ENCODE data around the gene SPINK7.
"Not testable (repeated sequence)": the region's sequence is repeated elsewhere in the genome, so short reads cannot be mapped to it uniquely, and the experiment has no call there.

The SPINK7 gene

DNA sequence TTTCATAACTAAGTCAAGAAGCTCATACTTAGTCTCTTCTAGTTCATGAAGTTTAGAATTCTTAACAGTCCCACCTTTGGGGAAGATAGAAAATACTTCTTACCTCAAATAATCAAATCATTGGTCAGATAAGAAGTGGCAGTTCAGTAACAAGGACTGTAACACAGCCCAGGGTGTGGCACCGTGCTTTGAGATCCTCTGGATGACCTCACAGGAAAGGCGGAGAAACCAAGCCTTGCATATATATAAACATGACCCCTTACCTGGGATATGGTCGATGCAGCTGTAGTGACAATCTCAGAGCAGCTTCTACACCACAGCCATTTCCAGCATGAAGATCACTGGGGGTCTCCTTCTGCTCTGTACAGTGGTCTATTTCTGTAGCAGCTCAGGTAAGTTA is at the start of gene SPINK7:
Gene SPINK7, plus strand, starts transcription at position 271 of the 400 bp plus-strand sequence. Its CDS starts 61 bp downstream, at position 332.
- in situ Hi-C loops (cut with HindIII; ENCODE audit: low sequenced_read_pairs), result no loop called here

DNA sequence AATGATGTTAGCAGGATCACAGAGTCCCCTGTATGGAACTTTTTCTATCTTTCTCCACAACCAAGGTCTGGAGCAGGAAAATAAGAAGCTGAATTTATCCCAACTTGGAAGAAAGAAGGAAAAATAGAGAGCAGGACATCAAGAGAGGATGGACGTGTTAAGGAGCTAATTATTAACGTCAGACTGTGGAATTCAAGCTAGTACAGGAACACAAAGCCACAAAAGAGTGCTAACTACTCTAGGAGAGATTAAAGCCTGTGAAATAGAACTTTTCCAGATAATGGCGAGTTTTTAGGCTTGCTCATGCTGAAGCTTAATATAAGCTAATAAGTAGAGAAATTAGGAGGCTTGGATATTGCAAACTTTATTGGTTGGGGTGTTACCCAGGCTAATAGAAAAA is 44.3 kb upstream of the SPINK7 start:
- in situ Hi-C loops (cut with HindIII; ENCODE audit: low sequenced_read_pairs), result loop anchor here (5.0 kb wide), 1 partner anchor 74 kb away; no protein-coding TSS in a partner anchor

DNA sequence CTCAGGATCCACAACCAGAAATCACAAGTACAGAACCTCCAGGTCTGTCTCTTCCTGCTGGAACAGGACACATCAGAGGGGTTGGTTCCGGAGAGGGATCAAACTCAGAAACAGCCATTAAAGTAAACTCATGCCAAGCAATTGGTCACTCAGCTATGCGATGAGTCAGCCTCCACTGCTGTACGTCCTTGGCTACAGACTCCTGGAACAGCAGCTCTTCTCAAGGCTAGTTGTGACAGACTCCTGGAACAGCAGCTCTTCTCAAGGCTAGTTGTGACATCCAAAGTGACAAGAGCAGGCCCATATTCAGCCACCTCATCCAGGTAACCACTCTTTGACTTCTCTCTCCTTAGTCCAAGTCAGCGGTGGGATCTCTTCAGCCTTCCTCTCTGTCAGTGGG is 43.7 kb upstream of the SPINK7 start, which contains the start of gene SPINK13:
Gene SPINK13, plus strand, starts transcription at position 229 of the 400 bp plus-strand sequence. CDS start 1,279 bp downstream, outside the sequence.
- in situ Hi-C loops (cut with HindIII; ENCODE audit: low sequenced_read_pairs), result loop anchor here (5.0 kb wide), 1 partner anchor 74 kb away; no protein-coding TSS in a partner anchor

DNA sequence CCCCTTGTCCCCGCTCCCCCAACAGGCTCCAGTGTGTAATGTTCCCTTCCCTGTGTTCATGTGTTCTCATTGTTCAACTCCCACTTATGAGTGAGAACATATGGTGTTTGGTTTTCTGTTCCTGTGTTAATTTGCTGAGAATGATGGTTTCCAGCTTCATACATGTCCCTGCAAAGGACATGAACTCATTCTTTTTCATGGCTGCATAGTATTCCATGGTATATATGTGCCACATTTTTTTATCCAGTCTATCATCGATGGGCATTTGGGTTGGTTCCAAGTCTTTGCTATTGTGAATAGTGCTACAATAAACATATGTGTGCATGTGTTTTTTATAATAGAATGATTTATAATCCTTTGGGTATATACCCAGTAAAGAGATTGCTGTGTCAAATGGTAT is 37.1 kb upstream of the SPINK7 start:
- in situ Hi-C loops (cut with HindIII; ENCODE audit: low sequenced_read_pairs), result not testable (repeated sequence)

DNA sequence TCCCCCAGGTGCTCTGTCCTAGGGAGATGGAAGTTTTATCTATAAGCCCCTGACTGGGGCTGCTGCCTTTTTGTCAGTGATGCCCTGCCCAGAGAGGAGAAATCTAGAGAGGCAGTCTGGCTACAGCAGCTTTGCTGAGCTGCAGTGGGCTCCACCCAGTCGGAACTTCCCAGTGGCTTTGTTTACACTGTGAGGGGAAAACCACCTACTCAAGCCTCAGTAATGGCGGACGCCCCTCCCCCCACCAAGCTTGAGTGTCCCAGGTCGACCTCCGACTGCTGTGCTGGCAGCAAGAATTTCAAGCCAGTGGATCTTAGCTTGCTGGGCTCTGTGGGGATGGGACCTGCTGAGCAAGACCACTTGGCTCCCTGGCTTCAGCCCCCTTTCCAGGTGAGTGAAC is 31.3 kb upstream of the SPINK7 start:
- in situ Hi-C loops (cut with HindIII; ENCODE audit: low sequenced_read_pairs), result not testable (repeated sequence)

DNA sequence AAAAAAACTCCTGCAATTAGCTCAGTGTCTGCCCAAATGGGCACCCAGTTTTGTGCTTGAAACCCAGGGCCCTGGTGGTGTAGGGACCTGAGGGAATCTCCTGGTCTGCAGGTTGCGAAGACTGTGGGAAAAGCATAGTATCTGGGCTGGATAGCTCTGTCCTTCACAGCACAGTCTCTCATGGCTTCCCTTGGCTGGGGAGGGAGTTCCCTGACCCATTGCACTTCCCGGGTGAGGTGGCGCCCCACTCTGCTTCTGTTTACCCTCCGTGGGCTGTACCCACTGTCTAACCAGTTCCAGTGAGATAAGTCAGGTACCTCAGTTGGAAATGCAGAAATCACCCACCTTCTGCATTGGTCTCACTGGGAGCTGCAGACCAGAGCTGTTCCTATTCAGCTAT is 30.9 kb upstream of the SPINK7 start:
- in situ Hi-C loops (cut with HindIII; ENCODE audit: low sequenced_read_pairs), result not testable (repeated sequence)

DNA sequence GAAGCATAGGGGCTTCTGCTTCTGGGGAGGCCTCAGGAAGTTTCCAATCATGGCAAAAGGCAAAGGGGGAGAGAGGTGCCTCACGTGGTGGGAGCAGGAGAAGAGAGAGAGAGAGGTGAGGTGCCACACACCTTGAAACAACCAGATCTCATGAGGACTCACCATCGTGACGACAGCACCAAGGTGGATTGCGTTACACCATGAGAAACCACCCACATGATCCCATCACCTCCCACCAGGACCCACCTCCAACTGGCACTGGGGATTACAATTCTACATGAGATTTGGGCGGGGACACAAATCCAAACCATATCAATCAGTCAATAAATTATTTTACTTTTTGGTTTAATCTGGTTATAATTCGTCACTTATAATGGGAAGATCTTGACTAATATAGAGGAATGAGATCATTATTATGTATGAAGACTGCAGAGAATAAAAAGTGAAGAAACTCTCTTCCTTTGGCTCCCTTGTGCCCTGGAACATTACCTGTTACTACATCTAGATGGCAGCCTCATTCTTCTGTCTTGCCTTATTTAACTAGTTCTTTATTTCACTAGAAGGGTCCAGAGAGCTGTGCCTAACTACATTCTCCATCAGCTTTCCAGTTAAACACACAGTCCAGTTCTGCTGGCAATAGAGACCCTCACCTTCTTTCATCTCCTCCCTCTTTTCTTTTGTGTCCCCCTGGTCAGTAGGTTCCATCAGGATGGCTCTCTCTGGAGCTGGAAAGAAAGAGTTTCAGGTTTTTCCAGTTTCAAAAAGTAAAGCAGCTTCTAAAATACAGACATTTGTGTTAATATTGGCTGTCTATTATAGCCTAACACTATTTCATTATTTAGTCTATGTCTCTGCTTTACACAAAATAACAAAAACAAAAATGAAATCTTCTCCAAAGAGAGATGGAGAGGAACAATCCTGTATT is 21.7 kb upstream of the SPINK7 start:
- in situ Hi-C loops (cut with HindIII; ENCODE audit: low sequenced_read_pairs), result no loop called here

DNA sequence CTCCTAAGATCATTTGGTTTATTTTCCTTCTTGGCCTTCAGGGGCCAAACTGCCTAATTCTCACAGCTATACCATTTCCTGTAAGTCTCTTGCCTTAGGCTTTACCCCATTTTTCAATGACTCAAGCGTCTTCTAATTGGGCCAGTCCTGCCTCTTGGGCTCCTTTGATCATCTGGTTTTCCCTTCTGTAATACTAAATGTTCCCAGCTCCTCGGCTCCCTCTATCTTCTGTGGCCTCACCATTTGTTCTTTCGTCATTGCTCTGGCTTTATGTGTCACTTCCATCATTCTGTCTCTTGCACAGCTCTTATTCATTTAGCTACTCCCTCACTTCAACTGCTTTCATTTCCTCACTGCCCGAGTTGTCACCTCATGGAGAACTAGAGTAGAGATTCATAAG is 14.5 kb upstream of the SPINK7 start:
- in situ Hi-C loops (cut with HindIII; ENCODE audit: low sequenced_read_pairs), result no loop called here

DNA sequence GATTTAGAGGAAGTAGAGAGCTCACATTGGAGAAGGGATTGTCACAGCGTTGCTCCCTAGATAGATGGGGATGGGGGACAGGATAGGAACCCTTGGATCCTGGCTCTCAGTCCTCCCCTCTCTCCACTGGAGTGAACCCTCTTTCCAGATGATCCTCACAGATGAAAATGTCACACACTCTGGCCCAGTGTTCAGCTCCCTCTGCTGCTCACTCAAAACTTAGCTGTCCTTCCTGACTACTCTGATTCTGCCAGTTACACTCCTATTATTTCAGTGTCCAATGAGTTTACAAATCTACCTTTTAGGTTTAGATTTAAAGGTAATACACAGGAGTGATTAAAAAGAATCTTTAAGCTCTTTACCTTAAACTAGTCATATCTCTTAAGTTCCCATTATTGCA is 5.8 kb upstream of the SPINK7 start:
- in situ Hi-C loops (cut with HindIII; ENCODE audit: low sequenced_read_pairs), result no loop called here

DNA sequence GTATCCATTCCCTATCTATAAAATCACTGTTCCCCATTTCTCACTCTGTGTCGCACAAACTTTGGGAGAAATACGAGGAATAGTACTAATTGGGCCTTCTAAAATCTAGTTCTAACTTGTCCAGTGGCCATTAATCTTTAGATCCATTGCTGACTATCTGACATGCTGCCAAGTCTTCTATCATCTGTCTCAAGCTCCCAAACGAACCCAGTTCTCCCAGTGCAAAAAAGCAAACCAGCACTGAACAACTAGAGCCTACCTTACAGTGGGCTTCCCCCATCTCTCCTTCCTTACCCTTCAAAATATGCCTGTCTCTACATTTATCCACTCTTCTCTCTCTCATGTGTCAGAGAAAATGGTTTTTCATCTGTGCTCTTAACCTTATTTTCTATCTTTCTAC is 3.2 kb upstream of the SPINK7 start:
- in situ Hi-C loops (cut with HindIII; ENCODE audit: low sequenced_read_pairs), result no loop called here

DNA sequence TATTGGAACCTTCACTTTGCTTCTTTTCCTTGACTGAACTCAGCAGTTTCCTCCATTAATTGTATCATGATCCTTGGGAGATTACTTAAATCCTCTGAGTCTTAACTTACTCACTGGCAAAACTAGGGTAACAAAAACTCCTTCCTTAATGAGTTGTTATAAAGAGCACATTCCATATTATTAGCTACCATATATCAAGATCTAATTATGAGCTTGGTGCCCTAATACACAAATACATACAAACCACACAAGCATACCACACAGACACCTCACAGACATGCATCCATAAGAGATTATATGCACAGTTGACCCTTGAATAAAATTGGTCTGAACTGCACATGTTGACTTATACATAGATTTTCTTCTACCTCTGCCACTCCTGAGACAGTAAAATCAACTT is 2.5 kb upstream of the SPINK7 start:
- in situ Hi-C loops (cut with HindIII; ENCODE audit: low sequenced_read_pairs), result no loop called here

DNA sequence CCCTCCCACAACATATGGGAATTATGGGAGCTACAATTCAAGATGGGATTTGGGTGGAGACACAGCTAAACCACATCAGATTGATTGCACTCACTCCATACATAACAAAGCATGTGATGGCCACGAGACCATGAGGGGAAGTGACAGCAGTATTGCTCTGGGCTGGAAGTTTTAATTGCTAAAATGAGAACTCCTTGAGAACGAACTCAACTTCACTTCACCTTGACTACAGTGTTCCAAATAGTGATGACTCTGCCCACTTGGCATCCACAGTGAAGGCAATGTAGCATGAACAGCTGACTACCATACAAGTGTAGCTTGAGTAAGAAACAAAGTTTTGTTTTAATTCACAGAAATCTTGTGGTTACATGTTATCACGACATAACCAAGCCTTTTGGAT is 739 bp upstream of the SPINK7 start:
- in situ Hi-C loops (cut with HindIII; ENCODE audit: low sequenced_read_pairs), result no loop called here

DNA sequence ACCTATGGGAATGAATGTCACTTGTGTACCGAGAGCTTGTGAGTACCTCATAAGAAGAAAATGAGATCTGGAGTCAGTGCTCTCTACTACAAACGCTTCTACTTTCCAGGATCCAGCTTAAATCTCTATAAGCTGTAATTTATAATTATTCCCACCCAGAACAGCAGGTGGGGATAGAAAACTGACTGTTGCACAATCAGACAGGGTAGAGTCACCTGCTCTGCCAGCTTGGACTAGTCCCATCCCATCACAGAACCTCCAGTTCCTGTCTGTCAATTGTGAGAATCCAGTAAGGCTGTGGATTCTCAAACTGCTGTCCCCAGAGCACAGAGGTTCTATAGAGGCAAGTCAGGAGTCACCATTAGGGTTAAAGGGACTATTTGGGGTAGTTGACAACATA is 2.0 kb downstream of the SPINK7 start:
- in situ Hi-C loops (cut with HindIII; ENCODE audit: low sequenced_read_pairs), result no loop called here

DNA sequence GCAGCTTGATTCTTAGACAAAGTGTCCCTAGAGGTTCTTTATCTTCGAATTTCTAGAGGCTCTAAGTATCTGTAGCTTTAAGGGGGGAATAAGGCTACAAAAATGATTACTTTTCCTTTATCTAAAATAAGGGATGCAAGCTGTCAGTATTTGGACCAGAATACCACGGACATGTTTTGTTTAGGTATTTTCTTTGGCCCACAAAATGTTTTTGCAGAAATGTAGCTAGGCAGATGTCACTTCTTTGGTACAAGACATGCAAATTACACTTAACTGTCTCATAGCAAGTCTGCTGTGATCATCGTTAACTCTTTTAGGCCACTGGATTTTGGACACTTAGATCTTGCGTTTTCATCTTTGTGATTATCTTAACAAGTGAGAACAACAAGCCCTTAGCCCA is 2.5 kb downstream of the SPINK7 start:
- in situ Hi-C loops (cut with HindIII; ENCODE audit: low sequenced_read_pairs), result no loop called here

DNA sequence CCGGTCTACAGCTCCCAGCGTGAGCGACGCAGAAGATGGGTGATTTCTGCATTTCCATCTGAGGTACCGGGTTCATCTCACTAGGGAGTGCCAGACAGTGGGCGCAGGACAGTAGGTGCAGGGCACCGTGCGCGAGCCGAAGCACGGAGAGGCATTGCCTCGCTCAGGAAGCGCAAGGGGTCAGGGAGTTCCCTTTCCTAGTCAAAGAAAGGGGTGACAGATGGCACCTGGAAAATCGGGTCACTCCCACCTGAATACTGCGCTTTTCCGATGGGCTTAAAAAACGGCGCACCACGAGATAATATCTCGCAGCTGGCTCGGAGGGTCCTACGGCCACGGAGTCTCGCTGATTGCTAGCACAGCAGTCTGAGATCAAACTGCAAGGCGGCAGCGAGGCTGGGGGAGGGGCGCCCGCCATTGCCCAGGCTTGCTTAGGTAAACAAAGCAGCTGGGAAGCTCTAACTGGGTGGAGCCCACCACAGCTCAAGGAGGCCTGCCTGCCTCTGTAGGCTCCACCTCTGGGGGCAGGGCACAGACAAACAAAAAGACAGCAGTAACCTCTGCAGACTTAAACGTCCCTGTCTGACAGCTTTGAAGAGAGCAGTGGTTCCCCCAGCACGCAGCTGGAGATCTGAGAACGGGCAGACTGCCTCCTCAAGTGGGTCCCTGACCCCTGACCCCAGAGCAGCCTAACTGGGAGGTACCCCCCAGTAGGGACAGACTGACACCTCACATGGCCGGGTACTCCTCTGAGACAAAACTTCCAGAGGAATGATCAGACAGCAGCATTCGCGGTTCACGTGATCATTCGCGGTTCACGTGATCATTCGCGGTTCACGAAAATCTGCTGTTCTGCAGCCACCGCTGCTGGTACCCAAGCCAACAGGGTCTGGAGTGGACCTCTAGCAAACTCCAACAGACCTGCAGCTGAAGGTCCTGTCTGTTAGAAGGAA is 8.1 kb downstream of the SPINK7 start:
- in situ Hi-C loops (cut with HindIII; ENCODE audit: low sequenced_read_pairs), result not testable (repeated sequence)

DNA sequence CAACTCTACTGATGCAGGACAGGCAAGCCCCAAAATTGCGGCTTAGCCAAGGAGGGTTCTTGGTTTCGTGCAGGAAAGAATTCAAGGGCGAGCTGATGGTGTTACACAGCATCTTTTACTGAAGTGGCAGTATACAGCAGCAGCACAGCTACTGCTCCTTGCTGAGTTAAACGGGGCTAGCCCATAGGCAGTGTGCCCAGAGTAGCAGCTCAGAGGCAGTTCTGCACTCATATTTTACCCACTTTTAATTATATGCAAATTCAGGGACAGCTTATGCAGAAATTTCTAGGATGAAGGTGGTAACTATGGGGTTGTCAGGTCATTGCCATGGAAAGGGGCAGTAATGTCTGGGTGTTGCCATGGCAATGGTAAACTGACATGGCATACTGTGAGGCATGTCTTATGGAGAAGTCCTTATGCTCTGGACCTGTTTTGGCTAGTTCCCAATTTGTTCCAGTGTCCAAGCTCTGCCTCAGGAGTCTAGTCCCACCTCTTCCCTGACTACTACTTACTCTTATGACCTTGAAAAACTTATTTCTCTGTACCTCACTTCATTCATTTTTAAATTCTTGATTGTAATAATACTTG is 21.1 kb downstream of the SPINK7 start:
- in situ Hi-C loops (cut with HindIII; ENCODE audit: low sequenced_read_pairs), result no loop called here

DNA sequence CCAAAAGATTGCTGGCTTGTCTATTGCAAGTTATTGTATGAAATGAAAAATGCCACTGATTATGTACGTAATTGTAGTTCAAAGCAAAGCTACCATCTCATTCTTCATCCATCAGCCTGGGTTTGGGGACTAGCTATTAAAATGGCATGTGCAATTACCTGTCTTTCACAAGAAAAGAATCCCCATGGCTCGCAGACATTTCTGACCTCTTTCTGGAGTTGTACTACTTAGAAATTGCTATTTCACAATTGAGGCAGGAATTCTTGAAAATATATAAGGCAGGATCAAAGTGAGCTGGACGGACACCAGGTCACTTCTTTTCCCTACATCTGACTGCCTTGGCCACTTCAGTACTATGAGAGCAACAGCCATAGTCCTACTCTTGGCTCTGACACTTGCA is 23.0 kb downstream of the SPINK7 start, which contains the start of gene SPINK9:
Gene SPINK9, plus strand, starts transcription at position 301 of the 400 bp plus-strand sequence. Its CDS starts 55 bp downstream, at position 356.
- in situ Hi-C loops (cut with HindIII; ENCODE audit: low sequenced_read_pairs), result no loop called here

DNA sequence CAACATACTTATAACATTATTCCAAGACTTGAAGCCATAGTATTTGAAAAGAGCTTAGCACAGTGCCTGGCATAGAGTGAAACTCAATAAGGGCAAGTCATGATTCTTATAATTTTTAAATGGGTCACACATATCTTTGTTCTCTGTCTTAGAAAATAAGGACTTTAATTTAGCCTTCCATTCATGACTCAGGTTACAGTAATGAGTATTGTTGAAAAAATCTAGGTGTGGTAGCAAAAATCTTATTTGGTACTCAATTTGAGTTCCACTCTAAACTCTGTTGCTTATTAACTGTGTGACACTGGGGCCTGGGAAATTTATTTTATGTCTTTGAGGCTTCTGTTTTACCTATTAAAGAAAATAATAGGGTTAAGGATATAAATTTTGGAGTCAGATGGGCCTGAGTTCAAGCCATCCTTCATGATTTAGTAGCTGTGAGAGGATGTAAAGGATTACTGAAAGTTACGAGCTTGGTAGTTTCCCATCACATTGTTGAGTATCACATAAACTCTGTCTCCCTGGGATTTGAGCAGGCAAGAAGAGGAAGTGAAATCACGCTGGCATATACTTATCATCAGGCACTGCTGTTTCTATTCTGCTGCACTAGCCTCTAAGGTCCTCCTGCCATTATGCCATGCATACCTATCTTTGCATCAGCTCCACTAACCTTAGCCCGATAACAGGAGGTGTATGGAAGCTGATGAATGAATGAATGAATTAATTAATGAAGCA is 24.6 kb downstream of the SPINK7 start:
- in situ Hi-C loops (cut with HindIII; ENCODE audit: low sequenced_read_pairs), result no loop called here

DNA sequence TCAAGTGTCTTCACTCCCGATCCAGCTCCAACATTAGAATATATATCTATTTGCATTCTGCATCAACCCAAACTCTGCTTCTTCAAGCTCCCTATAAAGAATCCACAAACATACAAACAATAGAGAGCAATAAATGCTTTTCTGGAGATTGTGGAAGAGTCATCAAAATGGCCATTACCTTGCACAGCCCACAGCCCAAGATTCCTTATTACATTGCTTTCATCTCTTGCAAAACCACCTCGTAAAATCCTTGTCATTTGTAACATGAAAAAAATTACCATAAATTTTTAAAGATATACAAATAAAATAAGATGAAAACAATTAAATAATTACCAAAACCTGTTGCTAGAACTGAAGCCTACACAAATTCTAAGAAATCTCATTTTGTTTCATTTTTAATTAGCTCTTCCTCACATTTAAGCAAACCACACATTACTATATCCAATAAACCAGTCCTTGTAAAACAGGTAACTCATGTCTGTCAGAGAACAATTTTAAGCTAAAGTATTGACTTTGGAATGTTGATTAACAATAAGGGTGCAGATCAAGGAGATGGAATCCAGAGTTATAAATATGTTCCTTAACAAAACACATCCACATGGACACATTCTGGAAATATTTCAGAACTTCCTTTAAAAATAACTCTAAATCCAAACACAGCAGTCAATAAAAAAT is 30.3 kb downstream of the SPINK7 start:
- in situ Hi-C loops (cut with HindIII; ENCODE audit: low sequenced_read_pairs), result loop anchor here (5.0 kb wide), 1 partner anchor 75 kb away; the partner anchor contains the start of gene SPINK13

All from endothelial cell of hepatic sinusoid (primary cell).